Stomach smooth muscle (tissue), 2 donors: ENCODE data around the gene PRIM2.
"Not testable (repeated sequence)": the region's sequence is repeated elsewhere in the genome, so short reads cannot be mapped to it uniquely, and the experiment has no call there.

Experiments
- H3K27ac ChIP-seq: one replicate; pipeline ENCODE4 v1.7.0; 2013; ENCODE audit warnings: mild to moderate bottlenecking, low read length, inconsistent platforms
- H3K27me3 ChIP-seq, 2 donors: one replicate each; pipeline ENCODE4 v1.7.0; 2013; ENCODE audit warnings: low read length in 2 of 2; ENCODE audit not compliant: insufficient read depth in 2 of 2, control insufficient read depth in 1 of 2
- H3K36me3 ChIP-seq, 2 donors: one replicate each; pipeline ENCODE4 v1.7.0; 2013; ENCODE audit warnings: low read length in 2 of 2; ENCODE audit not compliant: control insufficient read depth in 2 of 2, insufficient read depth in 2 of 2
- H3K4me1 ChIP-seq: one replicate; pipeline ENCODE4 v1.7.0; 2013; ENCODE audit warnings: low read length; ENCODE audit not compliant: control insufficient read depth, insufficient read depth
- H3K4me3 ChIP-seq, 2 donors: one replicate each; pipeline ENCODE4 v1.7.0; 2013; ENCODE audit warnings: low read length in 2 of 2
- H3K9ac ChIP-seq, 2 donors: one replicate each; pipeline ENCODE4 v1.7.0; 2013; ENCODE audit warnings: low read length in 2 of 2, mild to moderate bottlenecking in 1 of 2
- H3K9me3 ChIP-seq, 2 donors: one replicate each; pipeline ENCODE4 v1.7.0; 2013; ENCODE audit warnings: low read length in 2 of 2; ENCODE audit not compliant: control insufficient read depth in 2 of 2
- donor health status: healthy.
- donor health status: Pancreatic carcinoma.

Gene PRIM2

DNA sequence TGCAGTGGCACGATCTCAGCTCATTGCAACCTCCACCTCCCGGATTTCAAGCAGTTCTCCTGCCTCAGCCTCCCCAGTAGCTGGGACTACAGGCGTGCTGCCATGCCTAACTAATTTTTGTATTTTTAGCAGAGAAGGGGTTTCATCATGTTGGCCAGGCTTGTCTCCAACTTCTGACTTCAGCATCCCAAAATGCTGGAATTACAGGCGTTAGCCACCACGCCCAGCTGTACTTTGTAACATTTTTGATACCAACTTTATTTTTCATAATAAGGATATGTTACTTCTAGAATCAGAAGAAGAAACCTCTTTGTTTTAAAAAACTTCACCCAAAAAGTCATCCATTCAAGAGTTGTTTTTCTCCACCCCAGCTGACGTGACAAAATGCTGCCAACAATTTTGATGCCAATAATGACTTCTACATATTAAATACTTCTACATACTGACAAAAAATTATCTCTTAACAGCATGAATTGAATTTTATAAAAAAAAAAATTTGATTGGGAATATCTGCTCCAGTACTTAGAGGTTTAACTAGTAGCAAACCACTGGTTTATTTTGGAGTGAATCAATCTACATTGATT is 22.5 kb upstream of the PRIM2 start:
- no peaks in the 10 kb centered on the region for H3K36me3 ChIP-seq
- no peaks in the 10 kb centered on the region for H3K9me3 ChIP-seq
- no peak overlapping the region for H3K4me3 ChIP-seq
- H3K9ac ChIP-seq = no peak overlapping the region
- H3K27ac ChIP-seq = no peak overlapping the region
- H3K4me1 ChIP-seq = peaks cover 5% of the 10 kb centered on the region
- no peaks in the 10 kb centered on the region for H3K27me3 ChIP-seq

DNA sequence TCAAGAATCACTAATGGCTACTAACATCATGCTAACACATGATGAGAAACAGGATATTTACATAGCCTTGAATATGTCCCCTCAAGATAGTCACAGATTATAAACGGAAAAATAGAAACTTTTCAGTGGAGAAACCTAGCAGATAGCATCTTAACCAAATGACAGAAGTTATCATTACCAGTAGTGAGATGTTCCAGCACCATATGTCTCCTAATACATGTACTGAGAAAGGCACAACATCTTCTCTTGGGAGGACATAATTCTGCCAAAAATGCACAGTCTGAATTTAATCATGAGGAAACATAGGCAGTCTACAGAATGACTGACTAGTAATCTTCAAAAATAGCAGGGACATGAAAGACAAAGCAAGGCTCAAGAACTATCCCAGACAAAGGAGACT is 19.9 kb upstream of the PRIM2 start:
- no peaks in the 10 kb centered on the region for H3K9me3 ChIP-seq
- H3K4me3 ChIP-seq = no peak overlapping the region
- H3K27me3 ChIP-seq = no peaks in the 10 kb centered on the region
- H3K27ac ChIP-seq = no peak overlapping the region
- peaks cover 12% of the 10 kb centered on the region for H3K4me1 ChIP-seq
- no peak overlapping the region for H3K9ac ChIP-seq
- no peaks in the 10 kb centered on the region for H3K36me3 ChIP-seq

DNA sequence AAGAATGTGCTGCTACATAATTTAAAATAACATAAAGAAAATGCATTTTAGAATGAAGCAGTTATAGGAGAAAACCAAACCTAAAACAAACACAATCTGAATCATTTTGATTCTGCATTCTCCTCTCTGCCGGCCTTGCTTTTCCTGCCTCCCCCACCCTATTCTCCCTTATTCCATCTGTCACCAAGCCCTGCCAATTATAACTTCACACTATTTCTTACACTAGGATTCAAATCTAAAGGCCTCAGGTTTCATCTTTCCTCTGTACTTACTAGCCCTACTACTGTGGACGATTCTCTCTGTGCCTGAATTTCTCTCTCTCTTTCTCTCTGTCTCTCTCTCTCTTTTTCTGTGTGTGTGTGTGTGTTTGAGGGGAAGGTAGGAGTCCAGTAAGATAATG is 18.7 kb upstream of the PRIM2 start:
- H3K27me3 ChIP-seq = no peaks in the 10 kb centered on the region
- H3K36me3 ChIP-seq = no peaks in the 10 kb centered on the region
- H3K4me3 ChIP-seq = no peak overlapping the region
- H3K27ac ChIP-seq = peak overlapping the region; percentile 37
- no peaks in the 10 kb centered on the region for H3K9me3 ChIP-seq
- no peak overlapping the region for H3K9ac ChIP-seq
- peaks cover 17% of the 10 kb centered on the region for H3K4me1 ChIP-seq

DNA sequence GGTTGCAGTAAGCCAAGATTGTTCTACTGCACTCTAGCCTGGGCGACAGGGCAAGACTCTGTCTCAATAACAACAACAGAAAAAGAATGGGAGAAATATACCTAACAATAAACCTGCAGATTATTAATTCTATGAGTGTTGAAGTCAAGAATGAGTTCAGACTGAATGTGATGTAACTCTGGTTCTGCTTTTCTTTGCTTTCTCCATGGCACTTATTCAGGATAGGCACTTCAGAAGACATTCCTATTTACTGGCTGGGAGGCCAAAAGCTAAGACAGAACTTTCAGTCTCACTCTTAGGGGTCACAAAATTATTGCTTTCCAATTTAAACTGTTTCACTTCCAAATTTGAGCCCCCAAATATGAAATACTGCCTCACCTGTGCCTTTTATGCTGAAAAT is 15.7 kb upstream of the PRIM2 start:
- Histone ChIP-seq H3K4me1 (peaks cover 30% of the 10 kb centered on the region), H3K36me3 (no peaks in the 10 kb centered on the region), H3K9ac (peak overlapping the region in 1 of 2 donors; percentile 34), H3K27ac (peak overlapping the region; percentile 37), H3K27me3 (no peaks in the 10 kb centered on the region), H3K4me3 (no peak overlapping the region), H3K9me3 (no peaks in the 10 kb centered on the region)

DNA sequence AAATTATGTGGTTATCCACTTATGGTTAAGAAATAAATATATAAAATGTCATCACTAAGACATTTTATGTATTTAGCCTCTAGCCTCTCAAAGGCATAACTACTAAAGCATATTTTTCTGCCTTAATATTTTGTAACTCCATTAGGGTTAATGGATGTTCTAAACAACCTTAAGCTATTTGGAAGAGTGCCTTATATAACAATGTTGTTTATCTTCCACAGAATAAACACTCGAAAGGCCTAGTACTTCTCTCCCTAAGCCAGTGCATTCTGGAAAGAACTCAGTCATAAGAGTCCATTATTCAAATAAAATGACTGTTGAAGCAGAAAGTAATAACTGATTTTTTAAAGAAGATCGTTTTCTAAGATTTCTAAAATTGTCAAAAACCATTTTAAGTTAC is 15.0 kb upstream of the PRIM2 start:
- no peaks in the 10 kb centered on the region for H3K9me3 ChIP-seq
- peak overlapping the region; percentile 37 for H3K27ac ChIP-seq
- peaks cover 30% of the 10 kb centered on the region for H3K4me1 ChIP-seq
- no peaks in the 10 kb centered on the region for H3K27me3 ChIP-seq
- H3K4me3 ChIP-seq = no peak overlapping the region
- no peaks in the 10 kb centered on the region for H3K36me3 ChIP-seq
- H3K9ac ChIP-seq = peak overlapping the region in 1 of 2 donors; percentile 34

DNA sequence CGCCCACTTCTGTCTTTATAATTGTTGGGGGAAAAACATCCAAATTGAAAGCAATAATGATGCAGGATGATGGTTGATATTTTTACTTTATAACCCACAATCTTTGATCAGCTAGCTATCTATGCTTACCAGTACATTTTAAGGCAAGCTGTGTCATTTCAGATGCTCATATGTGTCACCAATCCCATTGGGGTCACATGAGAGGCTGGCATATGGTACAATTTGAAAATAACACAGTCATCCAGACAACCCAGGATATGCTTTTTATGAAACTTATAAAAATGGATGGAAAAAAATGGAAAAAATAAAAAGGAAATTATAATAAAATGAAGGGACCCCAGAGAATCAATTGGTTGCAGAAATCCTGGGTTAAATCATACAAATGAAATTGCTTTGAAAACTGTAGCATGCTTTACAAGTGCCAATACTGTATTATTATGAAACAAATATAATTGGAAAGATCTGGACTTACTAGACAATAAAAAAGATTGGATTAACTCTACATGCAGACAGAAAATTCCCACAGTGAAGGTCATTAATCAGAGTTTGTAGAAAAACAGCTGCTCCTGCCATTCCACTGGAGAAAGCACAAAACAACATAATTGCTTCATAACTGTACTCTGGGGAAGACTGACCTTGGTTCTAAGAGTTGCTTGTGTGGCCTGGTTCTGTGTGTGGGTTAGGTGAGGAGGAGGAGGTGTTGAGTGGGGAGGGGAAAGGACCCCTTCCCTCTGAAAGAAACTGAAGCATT is 13.3 kb upstream of the PRIM2 start:
- peaks cover 30% of the 10 kb centered on the region for H3K4me1 ChIP-seq
- H3K9me3 ChIP-seq = no peaks in the 10 kb centered on the region
- H3K36me3 ChIP-seq = no peaks in the 10 kb centered on the region
- peak overlapping the region; percentile 93 for H3K27ac ChIP-seq
- no peaks in the 10 kb centered on the region for H3K27me3 ChIP-seq
- peak overlapping the region in 1 of 2 donors; percentile 64 for H3K9ac ChIP-seq
- peak overlapping the region in 1 of 2 donors; percentile 44 for H3K4me3 ChIP-seq

DNA sequence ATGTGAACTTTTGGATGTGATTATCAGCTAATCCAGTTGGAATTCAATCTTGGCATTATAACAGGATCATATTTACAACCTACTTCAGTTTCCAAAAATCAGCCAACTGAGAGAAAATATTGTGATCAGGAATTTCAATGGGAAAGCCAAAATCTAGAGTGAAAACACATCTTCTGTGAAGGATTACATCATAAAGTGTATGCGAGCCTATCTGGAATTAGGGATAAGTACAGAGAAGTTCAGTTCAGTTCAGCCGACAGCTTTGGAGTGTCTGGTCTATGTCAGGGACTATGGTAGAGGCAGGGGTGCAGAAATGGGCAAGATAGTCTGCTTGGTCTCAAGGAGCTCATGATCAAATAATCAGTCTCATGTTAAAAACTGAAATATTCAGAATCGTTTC is 12.3 kb upstream of the PRIM2 start:
- Histone ChIP-seq H3K27me3 (no peaks in the 10 kb centered on the region), H3K36me3 (no peaks in the 10 kb centered on the region), H3K4me1 (peaks cover 28% of the 10 kb centered on the region), H3K4me3 (peak overlapping the region; percentile 23 to 40), H3K9ac (peak overlapping the region; percentile 37 to 64), H3K9me3 (no peaks in the 10 kb centered on the region), H3K27ac (peak overlapping the region; percentile 93)

DNA sequence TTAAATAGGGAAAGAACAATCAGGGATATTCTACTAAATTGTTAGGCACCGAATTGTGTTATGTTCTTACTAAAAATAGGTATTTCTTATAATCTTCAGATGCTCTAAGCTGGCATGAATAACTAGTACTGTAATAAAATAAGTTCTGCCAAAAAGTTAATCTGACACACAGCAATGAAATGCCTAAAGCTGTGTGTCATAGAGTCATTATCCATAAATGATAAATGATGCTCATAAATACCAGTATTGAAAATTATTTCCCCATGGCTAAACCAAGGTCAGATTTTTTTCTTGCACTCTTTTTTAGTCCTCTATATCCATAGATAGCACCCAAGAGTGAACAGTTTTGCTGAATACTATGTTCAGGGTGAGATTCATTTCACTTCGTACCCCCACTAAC is 11.7 kb upstream of the PRIM2 start:
- Histone ChIP-seq H3K4me3 (peak overlapping the region in 1 of 2 donors; percentile 40), H3K9me3 (no peaks in the 10 kb centered on the region), H3K36me3 (no peaks in the 10 kb centered on the region), H3K27ac (peak overlapping the region; percentile 93), H3K27me3 (no peaks in the 10 kb centered on the region), H3K4me1 (peaks cover 25% of the 10 kb centered on the region), H3K9ac (peak overlapping the region; percentile 37 to 64)

DNA sequence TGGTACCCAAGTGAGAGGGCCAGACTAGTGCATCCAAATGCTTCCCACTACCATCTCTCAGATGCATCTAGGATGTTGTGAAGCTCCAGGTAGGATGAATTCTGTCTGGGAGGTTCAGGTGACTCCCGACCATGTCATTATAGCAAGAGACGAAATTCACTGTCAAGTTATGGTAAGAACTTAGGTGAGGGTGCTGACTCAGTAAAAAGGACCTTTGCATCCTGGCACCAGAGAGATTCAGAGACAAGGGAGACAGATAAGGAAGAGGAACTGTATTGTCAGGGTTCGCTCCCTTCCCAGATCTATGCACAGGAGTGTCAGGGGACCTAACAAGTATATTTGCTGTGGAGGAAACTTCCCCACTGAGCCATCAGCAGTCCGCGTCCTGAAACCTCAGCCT is 11.2 kb upstream of the PRIM2 start:
- H3K9me3 ChIP-seq = no peaks in the 10 kb centered on the region
- no peaks in the 10 kb centered on the region for H3K27me3 ChIP-seq
- H3K36me3 ChIP-seq = no peaks in the 10 kb centered on the region
- peak overlapping the region in 1 of 2 donors; percentile 47 for H3K9ac ChIP-seq
- H3K27ac ChIP-seq = peak overlapping the region; percentile 93
- peak overlapping the region in 1 of 2 donors; percentile 9 for H3K4me3 ChIP-seq
- peaks cover 25% of the 10 kb centered on the region for H3K4me1 ChIP-seq

DNA sequence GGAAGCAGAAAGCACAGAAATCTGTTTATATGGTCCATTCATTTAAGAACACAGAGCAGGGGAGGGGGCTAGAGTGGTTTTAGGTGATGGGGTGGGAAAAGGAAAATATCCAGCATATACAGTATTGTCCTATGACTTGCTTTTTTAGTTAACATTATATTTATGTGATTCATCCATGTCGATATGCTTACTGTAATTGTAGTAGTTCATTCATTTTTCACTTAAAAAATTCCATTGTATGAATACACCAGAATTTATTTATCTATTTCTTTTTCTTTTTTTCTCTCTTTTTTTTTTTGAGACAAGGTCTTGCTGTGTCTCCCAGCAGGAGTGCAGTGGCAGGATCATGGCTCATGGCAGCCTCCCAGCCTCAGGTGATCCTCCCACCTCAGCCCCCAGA is 9.6 kb upstream of the PRIM2 start:
- Histone ChIP-seq H3K9ac (no peak overlapping the region), H3K4me1 (peaks cover 22% of the 10 kb centered on the region), H3K27ac (no peak overlapping the region), H3K9me3 (no peaks in the 10 kb centered on the region), H3K36me3 (no peaks in the 10 kb centered on the region), H3K4me3 (no peak overlapping the region), H3K27me3 (no peaks in the 10 kb centered on the region)

DNA sequence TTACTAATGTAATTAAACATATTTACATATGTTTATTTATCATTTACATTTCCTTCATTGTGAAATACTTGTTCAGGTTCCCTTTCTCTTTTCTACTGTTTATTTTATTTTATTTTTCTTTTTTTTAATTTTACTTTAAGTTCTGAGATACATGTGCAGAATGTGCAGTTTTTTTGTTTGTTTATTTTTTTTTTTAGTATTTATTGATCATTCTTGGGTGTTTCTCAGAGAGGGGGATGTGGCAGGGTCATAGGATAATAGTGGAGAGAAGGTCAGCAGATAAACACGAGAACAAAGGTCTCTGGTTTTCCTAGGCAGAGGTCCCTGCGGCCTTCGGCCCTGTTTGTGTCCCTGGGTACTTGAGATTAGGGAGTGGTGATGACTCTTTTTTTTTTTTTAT is 8.7 kb upstream of the PRIM2 start:
- H3K27ac ChIP-seq, H3K4me3 ChIP-seq, H3K9me3 ChIP-seq, H3K9ac ChIP-seq, H3K36me3 ChIP-seq, H3K27me3 ChIP-seq: not testable (repeated sequence)
- peaks cover 24% of the 10 kb centered on the region for H3K4me1 ChIP-seq
